Gastroesophageal sphincter (tissue), 4 donors: ENCODE data around the gene TREML2. TPM values are rescaled to one million over a fixed set of nuclear protein-coding genes. Genes with fewer than 3 reads are reported as not detected.

ENCODE experiments used
- ATAC-seq: fragments of 150-250 bp; one replicate; pipeline ENCODE4 v1.9.1; 2016; ENCODE audit warnings: mild to moderate bottlenecking, moderate library complexity
- H3K27ac ChIP-seq, 4 donors: fragments of 200-600 bp; sonication (generic) in 3 of 4; 1 replicate in 3 of 4; 2 replicates in 1 of 4; pipeline ENCODE4 v1.5.1; 2016 to 2019
- H3K27me3 ChIP-seq: fragments of 200-600 bp; sonication (generic); one replicate; pipeline ENCODE4 v1.5.1; 2019
- H3K36me3 ChIP-seq, 2 donors: fragments of 200-600 bp; sonication (generic); one replicate each; pipeline ENCODE4 v1.5.1; 2019; ENCODE audit warnings: control low read depth in 1 of 2
- H3K4me1 ChIP-seq, 3 donors: fragments of 200-600 bp; sonication (generic); 1 replicate in 2 of 3; 2 replicates in 1 of 3; pipeline ENCODE4 v1.5.1; 2016 to 2019; ENCODE audit warnings: control low read depth in 2 of 3
- H3K4me3 ChIP-seq, 2 donors: fragments of 200-600 bp; sonication (generic); one replicate each; pipeline ENCODE4 v1.5.1; 2019; ENCODE audit warnings: mild to moderate bottlenecking in 1 of 2, moderate library complexity in 1 of 2
- H3K9me3 ChIP-seq, 3 donors: fragments of 200-600 bp; sonication (generic); one replicate each; pipeline ENCODE4 v1.5.1; 2017 to 2019; ENCODE audit warnings: control low read depth in 2 of 3
- EP300 ChIP-seq: sonication (generic); formaldehyde crosslinking; IDR thresholded peaks from one replicate; pipeline ENCODE4 v1.6.1; 2017; ENCODE audit warnings: antibody characterized with exemption, mild to moderate bottlenecking
- POLR2A ChIP-seq, 2 donors: fragments of 450-650 bp; IDR thresholded peaks; one replicate each; pipeline ENCODE4 v1.6.1; 2017; ENCODE audit warnings: antibody characterized with exemption in 2 of 2, mild to moderate bottlenecking in 2 of 2, moderate library complexity in 1 of 2
- POLR2AphosphoS5 ChIP-seq: sonication (generic); formaldehyde crosslinking; IDR thresholded peaks from one replicate; pipeline ENCODE4 v1.6.1; 2017; ENCODE audit warnings: antibody characterized with exemption
- WGBS, 2 donors: methylation state at CpG; one replicate each; pipeline ENCODE4 v1.1.5; 2018; ENCODE audit warnings: low coverage in 1 of 2; 5-methylcytosine and 5-hydroxymethylcytosine counted together
- total RNA-seq, 4 donors: library from RNA; depleted of rRNA; stranded (reverse); fragments of >200 nt; gene quantifications; one replicate each; pipeline ENCODE4 v1.1.0, GENCODE V29; 2016
- TF ChIP-seq, protein P1 (sequence below), 4 experiments: fragments of 200-600 bp in 2 of 4; fragments of 450-650 bp in 2 of 4; sonication (generic) in 1 of 4; IDR thresholded peaks; one replicate each; pipeline ENCODE4 v1.5.1; 2017 to 2019; ENCODE audit warnings: antibody characterized with exemption in 4 of 4, mild to moderate bottlenecking in 2 of 4, moderate library complexity in 2 of 4

Gene TREML2
- total RNA-seq, 4 donors from 2014 or later, result 0.27 TPM; not detected in 3

DNA sequence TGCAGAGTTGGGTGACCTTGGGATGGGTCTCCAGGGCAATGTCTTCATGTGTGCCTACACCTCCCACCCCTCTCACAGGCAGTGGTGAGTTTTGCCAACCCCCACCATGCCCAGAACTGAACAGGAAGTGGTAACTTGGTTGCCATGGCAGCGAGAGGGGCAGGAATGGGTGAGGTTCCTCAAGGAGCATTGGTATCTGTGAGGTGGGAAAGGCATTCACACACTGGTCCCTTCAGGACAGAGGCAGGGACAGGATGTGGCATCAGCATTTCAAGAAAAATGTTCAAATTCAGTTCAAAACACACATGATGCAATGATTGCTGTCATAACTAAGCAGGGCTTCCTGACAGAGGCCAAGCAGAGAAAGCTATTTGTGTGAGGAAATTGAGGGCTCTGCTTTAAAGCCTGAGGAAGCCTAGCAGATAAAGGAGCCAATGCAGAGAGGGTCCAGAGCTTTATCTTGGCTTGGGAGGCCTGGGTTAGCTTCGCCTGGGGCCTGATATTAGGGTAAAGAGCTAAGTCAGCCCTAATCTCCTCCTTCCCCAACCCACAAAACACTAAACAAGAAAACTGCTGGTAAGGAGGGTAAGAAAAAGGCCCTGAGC is 551 bp downstream of the TREML2 start:
- no peak for TF ChIP-seq EP300
- no peak for TF ChIP-seq POLR2A (IDR thresholded peaks at IDR 0.05)
- TF ChIP-seq POLR2AphosphoS5, result no peak
- TF ChIP-seq, protein P1, sequence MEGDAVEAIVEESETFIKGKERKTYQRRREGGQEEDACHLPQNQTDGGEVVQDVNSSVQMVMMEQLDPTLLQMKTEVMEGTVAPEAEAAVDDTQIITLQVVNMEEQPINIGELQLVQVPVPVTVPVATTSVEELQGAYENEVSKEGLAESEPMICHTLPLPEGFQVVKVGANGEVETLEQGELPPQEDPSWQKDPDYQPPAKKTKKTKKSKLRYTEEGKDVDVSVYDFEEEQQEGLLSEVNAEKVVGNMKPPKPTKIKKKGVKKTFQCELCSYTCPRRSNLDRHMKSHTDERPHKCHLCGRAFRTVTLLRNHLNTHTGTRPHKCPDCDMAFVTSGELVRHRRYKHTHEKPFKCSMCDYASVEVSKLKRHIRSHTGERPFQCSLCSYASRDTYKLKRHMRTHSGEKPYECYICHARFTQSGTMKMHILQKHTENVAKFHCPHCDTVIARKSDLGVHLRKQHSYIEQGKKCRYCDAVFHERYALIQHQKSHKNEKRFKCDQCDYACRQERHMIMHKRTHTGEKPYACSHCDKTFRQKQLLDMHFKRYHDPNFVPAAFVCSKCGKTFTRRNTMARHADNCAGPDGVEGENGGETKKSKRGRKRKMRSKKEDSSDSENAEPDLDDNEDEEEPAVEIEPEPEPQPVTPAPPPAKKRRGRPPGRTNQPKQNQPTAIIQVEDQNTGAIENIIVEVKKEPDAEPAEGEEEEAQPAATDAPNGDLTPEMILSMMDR (IDR thresholded peaks at IDR 0.05), result no peak
- Histone ChIP-seq H3K27ac (no peak overlapping the region), H3K4me1 (no peaks in the 10 kb centered on the region), H3K4me3 (no peak overlapping the region), H3K9me3 (no peaks in the 10 kb centered on the region), H3K27me3 (peaks cover 23% of the 10 kb centered on the region), H3K36me3 (no peaks in the 10 kb centered on the region)
- ATAC-seq, result peak; percentile 36
- WGBS, 2 donors, result 83% methylated on average over 2 of the region's 2 CpGs; no CpG with 5 or more reads in 1 of the 2 donors

DNA sequence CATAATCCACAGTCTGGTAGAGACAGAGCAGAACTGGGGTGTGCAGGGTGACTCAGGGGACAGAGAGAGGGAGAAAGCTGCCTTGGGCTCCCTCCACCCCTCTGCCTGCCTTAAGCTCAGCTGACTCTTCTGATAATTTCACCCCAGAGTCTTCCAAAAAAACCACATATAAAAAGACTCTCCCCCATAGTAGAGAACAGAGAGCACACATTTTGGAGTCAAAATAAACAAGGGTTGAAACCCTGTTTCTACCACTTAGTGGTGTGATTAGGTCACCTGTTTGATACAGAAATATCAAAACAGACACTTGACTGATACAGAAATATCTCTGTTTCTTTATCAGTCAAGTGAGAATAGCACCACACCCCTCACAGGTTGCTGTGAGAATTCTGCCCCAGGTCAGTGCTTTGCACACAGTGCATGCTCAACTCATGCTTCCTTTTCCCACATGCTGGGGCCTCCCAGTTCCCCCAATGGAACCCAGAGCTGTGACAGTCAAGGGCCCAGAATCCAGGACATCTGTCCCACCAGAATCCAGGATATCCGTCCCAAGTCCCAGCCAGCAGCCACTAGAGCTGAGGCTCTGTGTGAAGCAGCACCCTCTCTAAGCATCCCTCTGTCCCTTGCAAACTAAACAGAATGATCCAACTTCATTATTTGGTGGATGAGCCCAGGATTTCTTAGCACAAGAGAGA is 1.2 kb downstream of the TREML2 start:
- H3K9me3 ChIP-seq, result no peaks in the 10 kb centered on the region
- H3K27ac ChIP-seq, result no peak overlapping the region
- no peaks in the 10 kb centered on the region for H3K4me1 ChIP-seq
- WGBS, 2 donors, result 100% methylated on average over 1 of the region's 1 CpG; no CpG with 5 or more reads in 1 of the 2 donors
- TF ChIP-seq, protein P1 (IDR thresholded peaks at IDR 0.05), result no peak
- TF ChIP-seq POLR2A (IDR thresholded peaks at IDR 0.05), result no peak
- TF ChIP-seq POLR2AphosphoS5, result no peak
- TF ChIP-seq EP300, result no peak
- no peak overlapping the region for H3K4me3 ChIP-seq
- ATAC-seq, result no peak
- H3K36me3 ChIP-seq, result no peaks in the 10 kb centered on the region
- H3K27me3 ChIP-seq, result peaks cover 29% of the 10 kb centered on the region

DNA sequence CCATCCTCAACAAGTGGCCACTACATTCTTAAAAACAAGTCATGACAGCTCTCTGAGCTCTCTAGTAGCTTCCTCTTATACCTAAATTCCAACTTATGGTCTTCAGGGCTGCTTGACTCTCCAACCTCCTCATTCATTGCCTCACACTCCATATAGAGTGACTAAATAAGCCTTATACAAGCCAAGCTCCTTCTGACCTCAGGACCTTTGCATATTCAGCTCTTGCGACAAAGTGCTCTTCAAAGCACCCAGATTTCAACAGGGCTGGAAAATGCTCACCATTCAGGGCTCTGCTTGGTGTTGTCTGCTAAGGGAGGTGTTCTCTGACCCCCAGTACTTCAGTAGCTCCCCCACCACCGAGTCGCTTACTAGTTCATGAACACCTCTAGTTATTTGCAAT is 3.7 kb downstream of the TREML2 start:
- no peaks in the 10 kb centered on the region for H3K9me3 ChIP-seq
- WGBS, 2 donors, result 75 to 93% methylated on average over 3 of the region's 3 CpGs

DNA sequence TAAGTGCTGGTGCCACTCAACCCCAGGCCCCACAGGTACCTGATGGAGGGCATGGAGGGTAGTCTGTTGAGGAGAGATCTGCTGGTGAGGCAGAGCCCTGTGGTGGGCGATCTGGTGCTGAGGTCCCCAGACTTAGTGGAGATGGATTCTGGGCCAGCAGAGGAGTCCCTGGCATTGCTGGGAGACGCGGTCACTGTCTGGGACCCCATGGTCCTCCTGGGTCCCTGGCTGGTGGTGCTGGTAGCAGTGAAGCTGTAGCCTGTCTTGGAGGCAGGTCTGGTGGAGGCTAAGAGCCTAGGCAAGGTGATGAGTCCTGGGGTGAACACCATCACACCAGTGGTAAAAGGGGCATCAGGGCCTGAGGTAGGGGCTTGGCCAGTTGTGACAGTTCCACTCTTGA is 6.6 kb downstream of the TREML2 start:
- TF ChIP-seq POLR2A (IDR thresholded peaks at IDR 0.05) (no peak), POLR2AphosphoS5 (no peak), EP300 (no peak)
- TF ChIP-seq, protein P1 (IDR thresholded peaks at IDR 0.05), result no peak
- no peak overlapping the region for H3K4me3 ChIP-seq
- no peak for ATAC-seq
- H3K9me3 ChIP-seq, result peaks cover 0 to 14% (median 0%) of the 10 kb centered on the region in 3 donors
- H3K4me1 ChIP-seq, result no peaks in the 10 kb centered on the region
- H3K27ac ChIP-seq, result no peak overlapping the region
- no peaks in the 10 kb centered on the region for H3K36me3 ChIP-seq
- no CpG with 5 or more reads among the region's 3 CpGs for WGBS, 2 donors
- peaks cover 66% of the 10 kb centered on the region for H3K27me3 ChIP-seq

More for the DNA sequence above, 3.7 kb downstream of the TREML2 start:
- Histone ChIP-seq H3K4me1 (no peaks in the 10 kb centered on the region), H3K36me3 (no peaks in the 10 kb centered on the region), H3K27me3 (peaks cover 54% of the 10 kb centered on the region), H3K27ac (no peak overlapping the region), H3K4me3 (no peak overlapping the region)
- TF ChIP-seq POLR2AphosphoS5, result no peak
- TF ChIP-seq, protein P1 (IDR thresholded peaks at IDR 0.05), result no peak
- no peak for ATAC-seq

DNA sequence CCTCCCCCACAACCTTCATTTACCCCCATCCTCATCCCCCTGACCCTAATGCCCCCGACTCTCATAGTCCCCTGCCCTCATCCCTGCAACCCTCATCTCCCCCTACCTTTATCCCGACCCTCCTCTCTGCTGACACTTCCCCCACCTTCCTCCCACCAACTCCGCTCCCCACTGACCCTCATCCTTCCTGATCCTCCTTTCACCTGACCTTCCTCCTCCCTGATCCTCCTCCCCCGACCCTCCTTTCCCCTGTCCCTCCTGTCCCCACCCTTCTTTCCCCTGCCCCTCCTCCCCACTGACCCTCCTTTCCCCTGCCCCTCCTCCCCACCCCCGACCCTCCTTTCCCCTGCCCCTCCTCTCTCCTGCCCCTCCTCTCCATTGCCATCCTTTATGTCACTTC is 7.1 kb downstream of the TREML2 start:
- no peak for ATAC-seq
- H3K27me3 ChIP-seq, result peaks cover 66% of the 10 kb centered on the region
- no peak overlapping the region for H3K27ac ChIP-seq
- TF ChIP-seq, protein P1 (IDR thresholded peaks at IDR 0.05), result no peak
- TF ChIP-seq EP300, result no peak
- no peak for TF ChIP-seq POLR2A (IDR thresholded peaks at IDR 0.05)
- no peak overlapping the region for H3K4me3 ChIP-seq
- peaks cover 0 to 15% (median 0%) of the 10 kb centered on the region in 3 donors for H3K9me3 ChIP-seq
- no peaks in the 10 kb centered on the region for H3K36me3 ChIP-seq
- WGBS, 2 donors, result 40 to 47% methylated on average over 4 of the region's 5 CpGs
- no peaks in the 10 kb centered on the region for H3K4me1 ChIP-seq
